T-helper 2 cell (primary cell): ENCODE results near the gene SETBP1.

Experiments used
- DNase-seq, 5 experiments: peaks; one replicate each; pipeline versions ENCODE4 v3.0.0 to v3.0.0-alpha.2; 2012 to 2022

Gene SETBP1

GRCh38 chr18:44679056-44679913 lies 1.4 kb upstream of the SETBP1 start:
- DNase-seq, result peak; percentile 27 to 89 (median 48)

DNA sequence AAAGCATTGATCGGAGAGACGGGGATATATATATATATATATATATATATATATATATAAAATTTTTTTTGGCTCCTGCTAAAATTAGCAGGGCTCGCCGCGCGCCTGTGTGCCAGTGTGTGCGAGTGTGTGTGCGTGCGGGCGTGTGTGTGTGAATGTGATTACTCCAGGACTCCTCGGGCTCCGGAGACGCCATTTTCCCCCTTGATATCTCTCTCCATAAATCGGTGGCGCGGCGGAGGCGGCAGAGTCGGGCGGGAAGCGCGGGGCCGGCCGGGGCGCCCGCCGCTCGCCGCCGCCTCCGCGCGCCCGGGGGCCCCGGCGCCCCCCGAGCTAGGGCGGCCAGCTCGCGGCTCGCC lies 795 bp upstream of the SETBP1 start:
- DNase-seq, result peak in 3 of 5 experiments; percentile 2 to 63 (median 12)

- peak in 1 of 5 experiments; percentile 10 for DNase-seq
These were observed 635 bp downstream of the SETBP1 start for GRCh38 chr18:44681076-44681970.

DNA sequence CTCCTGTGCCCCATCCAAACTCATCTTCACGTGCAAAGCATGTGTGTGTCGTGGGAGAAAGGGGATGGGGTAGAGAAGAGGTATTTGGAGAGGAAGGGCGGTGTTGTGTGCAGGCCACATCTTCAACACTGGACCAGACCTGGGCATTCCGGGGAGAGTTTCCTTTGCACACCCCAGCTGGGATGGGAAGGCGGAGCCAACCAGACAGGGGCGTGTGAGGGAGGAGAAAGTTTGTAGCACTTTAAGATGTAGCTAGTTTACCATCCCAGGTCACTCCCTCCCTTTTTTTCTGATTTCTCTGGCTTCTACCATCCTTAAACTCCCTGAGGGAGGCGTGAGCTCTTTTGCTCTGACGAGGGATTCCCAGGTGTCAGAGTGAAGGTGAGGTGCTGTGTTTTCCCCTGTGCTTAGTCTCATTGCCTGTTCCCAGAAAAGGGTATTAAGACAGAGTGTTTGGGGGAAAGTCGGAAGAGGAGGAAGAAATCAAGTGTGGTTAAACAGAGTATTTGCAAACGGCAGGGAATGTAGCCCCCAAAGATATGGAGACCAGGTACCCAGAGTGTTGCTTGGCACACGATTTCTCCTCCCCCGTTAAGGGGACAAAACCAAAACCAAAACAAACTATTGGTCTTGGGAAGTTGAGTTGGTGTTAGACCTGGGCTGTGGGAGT lies 1.6 kb downstream of the SETBP1 start:
- DNase-seq, result no peak

- no peak for DNase-seq
These were observed 2.2 kb downstream of the SETBP1 start for GRCh38 chr18:44682871-44683221.

GRCh38 chr18:44683556-44683955 lies 2.9 kb downstream of the SETBP1 start:
- no peak for DNase-seq

- DNase-seq, result no peak
These were observed 4.6 kb downstream of the SETBP1 start for GRCh38 chr18:44685296-44685695.

DNA sequence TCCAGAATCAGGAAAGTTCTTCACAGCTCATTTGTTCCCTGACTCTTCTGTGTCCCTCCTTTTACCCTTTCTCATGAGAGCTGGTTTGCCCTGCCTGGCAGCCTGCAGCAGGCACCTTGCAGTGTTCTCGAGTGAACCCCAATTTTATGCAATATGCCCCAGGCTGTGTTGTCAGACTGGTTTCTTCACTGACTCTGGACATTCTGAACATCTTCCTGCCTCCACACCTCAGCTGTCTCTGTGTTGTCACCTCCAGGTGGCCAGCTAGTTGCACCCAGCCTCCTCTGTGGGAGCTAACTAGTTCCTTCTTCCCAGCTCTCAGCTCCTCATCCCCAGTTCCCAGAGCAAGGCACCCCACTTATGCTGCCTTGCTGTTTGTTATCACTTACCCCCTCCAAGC lies 5.5 kb downstream of the SETBP1 start:
- no peak for DNase-seq

DNA sequence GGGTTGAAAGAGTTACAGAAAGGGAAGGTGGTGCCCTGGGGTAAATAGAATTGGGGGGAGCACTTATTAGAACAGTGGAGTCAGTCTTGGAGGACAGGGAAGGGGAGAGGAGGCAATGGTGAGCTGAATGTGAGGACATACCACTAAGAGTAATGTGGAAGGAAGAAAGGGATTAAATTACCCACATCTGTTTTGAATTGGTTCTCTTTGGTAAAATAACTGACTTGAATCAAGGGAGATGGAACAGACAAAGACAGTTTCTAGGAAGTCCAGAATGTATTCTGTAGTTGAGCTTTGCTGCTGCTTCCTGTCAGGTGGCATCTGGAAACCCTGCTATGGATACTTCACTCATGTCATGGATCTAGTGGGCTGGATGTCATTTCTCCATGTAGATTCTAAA lies 6.7 kb downstream of the SETBP1 start:
- no peak for DNase-seq

GRCh38 chr18:44689736-44690135 lies 9.0 kb downstream of the SETBP1 start:
- no peak for DNase-seq

GRCh38 chr18:44691148-44691925 lies 10.6 kb downstream of the SETBP1 start:
- DNase-seq, result no peak

GRCh38 chr18:44693030-44693784 lies 12.5 kb downstream of the SETBP1 start:
- no peak for DNase-seq

- no peak for DNase-seq
These were observed 14.8 kb downstream of the SETBP1 start for GRCh38 chr18:44695503-44695902.

- no peak for DNase-seq
These were observed 16.2 kb downstream of the SETBP1 start for GRCh38 chr18:44696892-44697291.

- DNase-seq, result no peak
These were observed 16.6 kb downstream of the SETBP1 start for GRCh38 chr18:44697315-44697714.

DNA sequence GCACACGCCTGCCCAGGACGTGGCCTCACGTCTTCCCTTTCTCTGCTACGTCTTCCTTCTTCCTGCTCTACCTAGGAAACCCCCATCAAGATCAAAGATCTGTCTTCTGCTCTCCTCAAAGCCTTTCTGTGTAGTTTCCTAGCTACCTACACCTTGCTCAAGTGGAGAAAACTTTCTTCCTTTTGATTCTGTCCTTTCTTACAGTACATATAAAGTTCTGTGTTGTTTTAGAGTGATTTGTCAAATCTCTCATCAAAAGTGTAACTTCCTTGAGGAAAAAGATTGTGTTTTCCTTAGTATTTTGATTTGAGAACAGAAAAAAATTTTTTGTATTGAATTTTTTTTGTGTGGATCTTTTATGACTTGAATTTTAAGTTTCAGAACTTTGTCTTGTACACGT lies 17.8 kb downstream of the SETBP1 start:
- DNase-seq, result no peak

- DNase-seq, result no peak
These were observed 19.0 kb downstream of the SETBP1 start for GRCh38 chr18:44699572-44700261.

DNA sequence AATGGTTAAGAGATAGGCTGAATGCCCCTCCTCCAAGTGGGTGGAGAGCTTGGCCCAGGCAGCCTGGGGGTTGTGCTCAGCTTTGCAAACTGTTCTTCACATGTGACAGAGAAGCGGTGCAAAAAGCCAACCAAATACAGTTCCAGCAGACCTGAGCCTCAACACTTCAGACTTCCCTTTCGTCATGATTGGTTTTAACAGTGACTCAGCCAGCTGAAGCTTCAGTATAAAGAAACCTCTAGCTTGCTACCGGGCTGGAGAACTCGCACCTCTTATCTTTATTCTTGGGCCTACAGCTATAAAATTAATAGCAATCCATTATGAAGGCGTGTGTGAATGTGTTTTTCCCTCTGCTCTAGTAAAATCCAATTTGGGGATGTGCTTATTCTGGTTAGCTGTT lies 20.0 kb downstream of the SETBP1 start:
- peak in 1 of 5 experiments; percentile 20 for DNase-seq

DNA sequence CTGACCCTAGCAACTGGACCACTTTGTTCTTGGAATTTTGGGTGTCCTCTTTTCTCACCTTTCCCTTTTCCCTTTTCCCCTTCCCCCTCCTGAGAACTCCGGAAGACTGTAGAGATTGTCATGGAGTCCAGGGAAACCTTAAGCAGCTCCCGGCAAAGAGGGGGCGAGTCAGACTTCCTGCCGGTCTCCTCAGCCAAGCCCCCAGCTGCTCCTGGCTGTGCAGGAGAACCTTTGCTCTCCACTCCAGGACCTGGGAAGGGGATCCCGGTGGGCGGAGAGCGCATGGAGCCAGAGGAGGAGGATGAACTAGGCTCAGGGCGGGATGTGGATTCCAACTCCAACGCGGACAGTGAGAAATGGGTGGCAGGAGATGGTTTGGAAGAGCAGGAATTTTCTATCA lies 20.5 kb downstream of the SETBP1 start:
- DNase-seq, result no peak

GRCh38 chr18:44702594-44702993 lies 21.9 kb downstream of the SETBP1 start:
- DNase-seq, result no peak
